ENCODE data around the gene MROH9. TPM values are rescaled to one million over a fixed set of nuclear protein-coding genes. Genes with fewer than 3 reads are reported as not detected.

MROH9 gene
- total and polyA plus RNA-seq, 2 experiments from 2014 or later, result 0.06 TPM; not detected in 1

DNA sequence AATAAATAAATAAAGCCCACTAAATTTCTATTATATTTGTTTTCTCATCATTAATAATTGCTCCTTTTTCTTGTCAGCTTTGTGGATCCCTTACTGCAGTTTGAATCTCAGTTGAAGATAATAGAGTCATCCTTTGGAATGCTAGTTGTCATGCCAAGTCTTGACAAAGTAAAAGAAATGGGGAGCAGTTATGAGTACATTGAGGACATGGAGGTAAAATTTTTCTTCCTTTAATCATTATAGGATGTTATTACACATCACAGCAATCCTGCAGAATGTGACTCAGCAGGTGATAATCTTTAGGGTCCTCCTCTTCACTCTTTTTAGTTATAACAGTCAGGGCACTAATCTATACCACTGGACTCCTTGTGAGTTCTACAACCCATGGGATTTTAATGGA, 24.1 kb downstream of the MROH9 start (continued):
- TF ChIP-seq, protein P1, sequence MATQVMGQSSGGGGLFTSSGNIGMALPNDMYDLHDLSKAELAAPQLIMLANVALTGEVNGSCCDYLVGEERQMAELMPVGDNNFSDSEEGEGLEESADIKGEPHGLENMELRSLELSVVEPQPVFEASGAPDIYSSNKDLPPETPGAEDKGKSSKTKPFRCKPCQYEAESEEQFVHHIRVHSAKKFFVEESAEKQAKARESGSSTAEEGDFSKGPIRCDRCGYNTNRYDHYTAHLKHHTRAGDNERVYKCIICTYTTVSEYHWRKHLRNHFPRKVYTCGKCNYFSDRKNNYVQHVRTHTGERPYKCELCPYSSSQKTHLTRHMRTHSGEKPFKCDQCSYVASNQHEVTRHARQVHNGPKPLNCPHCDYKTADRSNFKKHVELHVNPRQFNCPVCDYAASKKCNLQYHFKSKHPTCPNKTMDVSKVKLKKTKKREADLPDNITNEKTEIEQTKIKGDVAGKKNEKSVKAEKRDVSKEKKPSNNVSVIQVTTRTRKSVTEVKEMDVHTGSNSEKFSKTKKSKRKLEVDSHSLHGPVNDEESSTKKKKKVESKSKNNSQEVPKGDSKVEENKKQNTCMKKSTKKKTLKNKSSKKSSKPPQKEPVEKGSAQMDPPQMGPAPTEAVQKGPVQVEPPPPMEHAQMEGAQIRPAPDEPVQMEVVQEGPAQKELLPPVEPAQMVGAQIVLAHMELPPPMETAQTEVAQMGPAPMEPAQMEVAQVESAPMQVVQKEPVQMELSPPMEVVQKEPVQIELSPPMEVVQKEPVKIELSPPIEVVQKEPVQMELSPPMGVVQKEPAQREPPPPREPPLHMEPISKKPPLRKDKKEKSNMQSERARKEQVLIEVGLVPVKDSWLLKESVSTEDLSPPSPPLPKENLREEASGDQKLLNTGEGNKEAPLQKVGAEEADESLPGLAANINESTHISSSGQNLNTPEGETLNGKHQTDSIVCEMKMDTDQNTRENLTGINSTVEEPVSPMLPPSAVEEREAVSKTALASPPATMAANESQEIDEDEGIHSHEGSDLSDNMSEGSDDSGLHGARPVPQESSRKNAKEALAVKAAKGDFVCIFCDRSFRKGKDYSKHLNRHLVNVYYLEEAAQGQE (IDR thresholded peaks at IDR 0.05; ENCODE audit: unreplicated experiment), result no peak

DNA sequence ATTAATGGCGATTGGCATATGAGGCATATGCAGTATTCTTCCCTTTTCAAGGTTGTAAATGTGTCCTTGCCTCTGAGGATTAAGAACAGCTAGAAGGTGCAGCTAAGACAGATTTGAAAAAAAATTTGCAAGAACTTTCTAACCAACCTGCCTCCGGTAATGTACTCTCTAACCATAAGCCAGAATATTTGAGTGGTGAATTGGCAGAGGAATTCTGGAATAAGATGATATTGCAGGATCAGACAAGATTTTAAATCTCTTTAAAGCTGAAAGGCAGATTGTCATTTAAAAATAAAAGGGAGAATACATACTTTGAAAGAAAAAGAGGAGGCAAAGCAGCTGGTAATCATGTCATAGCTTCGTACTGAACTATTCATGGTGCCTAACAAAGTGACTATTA, 29.2 kb downstream of the MROH9 start:
- Histone ChIP-seq H3K79me2 (replicated peaks; ENCODE audit: insufficient read depth) (no peaks in the 10 kb centered on the region), H3K27me3 (ENCODE audit: insufficient read depth) (no peaks in the 10 kb centered on the region), H3K4me1 (ENCODE audit: insufficient read depth) (no peaks in the 10 kb centered on the region), H2AFZ (no peak overlapping the region), H3K4me2 (no peak overlapping the region), H4K20me1 (replicated peaks; ENCODE audit: insufficient read depth) (no peaks in the 10 kb centered on the region), H3F3A (replicated peaks; ENCODE audit: low read depth) (no peaks in the 10 kb centered on the region), H3K27ac (ENCODE audit: low read depth) (no peak overlapping the region), H3K9me2 (ENCODE audit: insufficient read depth) (no peaks in the 10 kb centered on the region), H3K36me3 (ENCODE audit: insufficient read depth) (no peaks in the 10 kb centered on the region), H3K4me3 (no peak overlapping the region)
- ATAC-seq, result no peak
- no peak for DNase-seq (ENCODE audit: low spot score)
- no peak overlapping the region for H3K27ac Mint-ChIP-seq
- TF ChIP-seq POLR2AphosphoS5 (IDR thresholded peaks at IDR 0.05; ENCODE audit: low read depth) (no peak), ZNF331 (CRISPR knock-in tag; IDR thresholded peaks at IDR 0.05; ENCODE audit: low read depth) (no peak), CREB1 (CRISPR knock-in tag; IDR thresholded peaks at IDR 0.05; ENCODE audit: low read depth) (no peak), NANOG (IDR thresholded peaks at IDR 0.05; ENCODE audit: borderline replicate concordance) (no peak), JUNB (IDR thresholded peaks at IDR 0.05; ENCODE audit: unreplicated experiment) (no peak), STAT1 (IDR thresholded peaks at IDR 0.05; ENCODE audit: unreplicated experiment) (no peak), ZNF114 (CRISPR knock-in tag; IDR thresholded peaks at IDR 0.05) (no peak), EZH2 (IDR thresholded peaks at IDR 0.05; ENCODE audit: low read depth, unreplicated experiment) (no peak)
- TF ChIP-seq, protein P2, sequence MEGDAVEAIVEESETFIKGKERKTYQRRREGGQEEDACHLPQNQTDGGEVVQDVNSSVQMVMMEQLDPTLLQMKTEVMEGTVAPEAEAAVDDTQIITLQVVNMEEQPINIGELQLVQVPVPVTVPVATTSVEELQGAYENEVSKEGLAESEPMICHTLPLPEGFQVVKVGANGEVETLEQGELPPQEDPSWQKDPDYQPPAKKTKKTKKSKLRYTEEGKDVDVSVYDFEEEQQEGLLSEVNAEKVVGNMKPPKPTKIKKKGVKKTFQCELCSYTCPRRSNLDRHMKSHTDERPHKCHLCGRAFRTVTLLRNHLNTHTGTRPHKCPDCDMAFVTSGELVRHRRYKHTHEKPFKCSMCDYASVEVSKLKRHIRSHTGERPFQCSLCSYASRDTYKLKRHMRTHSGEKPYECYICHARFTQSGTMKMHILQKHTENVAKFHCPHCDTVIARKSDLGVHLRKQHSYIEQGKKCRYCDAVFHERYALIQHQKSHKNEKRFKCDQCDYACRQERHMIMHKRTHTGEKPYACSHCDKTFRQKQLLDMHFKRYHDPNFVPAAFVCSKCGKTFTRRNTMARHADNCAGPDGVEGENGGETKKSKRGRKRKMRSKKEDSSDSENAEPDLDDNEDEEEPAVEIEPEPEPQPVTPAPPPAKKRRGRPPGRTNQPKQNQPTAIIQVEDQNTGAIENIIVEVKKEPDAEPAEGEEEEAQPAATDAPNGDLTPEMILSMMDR (conservative IDR thresholded peaks at IDR 0.05; ENCODE audit: low read depth in 2 of 2), result no peak
- H3K9me3 Mint-ChIP-seq, result no peaks in the 10 kb centered on the region
- H3K36me3 Mint-ChIP-seq (ENCODE audit: low read depth), result no peaks in the 10 kb centered on the region
- no peaks in the 10 kb centered on the region for H3K4me1 Mint-ChIP-seq
- H3K27me3 Mint-ChIP-seq (ENCODE audit: insufficient read depth, low read depth, poor library complexity), result peaks cover 1% of the 10 kb centered on the region
- no peak overlapping the region for H3K4me3 Mint-ChIP-seq

All from GM23338 (cell line).